ENCODE measurements around the gene PNPLA7. TPM values are rescaled to one million over a fixed set of nuclear protein-coding genes. Genes with fewer than 3 reads are reported as not detected.

The PNPLA7 gene
- total RNA-seq, 1 experiment from 2014 or later = 1.8 TPM

- Histone ChIP-seq H3K4me1 (ENCODE audit: control insufficient read depth in 1 of 2, insufficient read depth in 2 of 2, low read length in 2 of 2) (peaks cover 28 to 37% of the 10 kb centered on the region in 2 experiments), H3K4me3 (replicated peaks in 1 of 2; ENCODE audit: low read depth in 1 of 2, low read length in 2 of 2) (no peak overlapping the region), H3K4me2 (ENCODE audit: low read length) (no peak overlapping the region), H4K20me1 (ENCODE audit: insufficient read depth) (no peaks in the 10 kb centered on the region), H3K9ac (ENCODE audit: low read length) (no peak overlapping the region), H3K27me3 (ENCODE audit: insufficient read depth, low read length) (no peaks in the 10 kb centered on the region), H3K9me3 (ENCODE audit: control insufficient read depth in 1 of 2, insufficient read depth in 1 of 2, low read depth in 1 of 2, low read length in 2 of 2) (no peaks in the 10 kb centered on the region), H3K36me3 (ENCODE audit: control insufficient read depth in 1 of 2, insufficient read depth in 2 of 2, low read length in 2 of 2) (no peaks in the 10 kb centered on the region), H3K27ac (ENCODE audit: low read depth, low read length) (no peak overlapping the region), H3K9me2 (ENCODE audit: insufficient read depth) (no peaks in the 10 kb centered on the region), H3K79me2 (ENCODE audit: insufficient read depth, low read length) (no peaks in the 10 kb centered on the region), H2AFZ (ENCODE audit: low read depth, low read length, poor library complexity, severe bottlenecking) (no peak overlapping the region)
- no peak for ATAC-seq
- DNase-seq (ENCODE audit: low read depth, low spot score) = no peak
- CTCF ChIA-PET = no interaction called here
- intact Hi-C loops (cut with micrococcal nuclease) = no loop called here
- no TSS peak for BruUV-seq (replicated peaks)
- POLR2A ChIA-PET = interaction anchor here (1.1 kb wide), 1 partner anchor 10 kb away, joined by 4 read pairs; the partner anchor contains the start of gene ENTPD8
- TF ChIP-seq ZNF274 (IDR thresholded peaks at IDR 0.05; ENCODE audit: low read depth, low read length) = no peak
- no peak for TF ChIP-seq REST (IDR thresholded peaks at IDR 0.05; ENCODE audit: low read depth)
- TF ChIP-seq, protein P1, sequence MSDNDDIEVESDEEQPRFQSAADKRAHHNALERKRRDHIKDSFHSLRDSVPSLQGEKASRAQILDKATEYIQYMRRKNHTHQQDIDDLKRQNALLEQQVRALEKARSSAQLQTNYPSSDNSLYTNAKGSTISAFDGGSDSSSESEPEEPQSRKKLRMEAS (IDR thresholded peaks at IDR 0.05) = no peak
- TF ChIP-seq EZH2phosphoT487 (IDR thresholded peaks at IDR 0.05; ENCODE audit: borderline replicate concordance) = no peak
- no peak for TF ChIP-seq FOSL1 (IDR thresholded peaks at IDR 0.05; ENCODE audit: low read depth)
- no peak for TF ChIP-seq CBX3 (IDR thresholded peaks at IDR 0.05; ENCODE audit: low read depth)
- no peak for TF ChIP-seq ZBTB33 (IDR thresholded peaks at IDR 0.05; ENCODE audit: extremely low read depth, insufficient replicate concordance, low read length)
- no peak for TF ChIP-seq SIN3A (IDR thresholded peaks at IDR 0.05; ENCODE audit: low read depth)
- TF ChIP-seq YY1 (IDR thresholded peaks at IDR 0.05; ENCODE audit: extremely low read depth, insufficient replicate concordance, low read depth, low read length) = no peak
- RAD21 ChIA-PET (ENCODE audit: low non-redundant PET in 1 of 2, low total read pairs in 2 of 2, uncharacterized antibody in 2 of 2, unreplicated experiment in 2 of 2) = no interaction called here
These were observed 118.7 kb downstream of the PNPLA7 start for GRCh38 chr9:137431416-137431931.
